GM10266 (cell line): ENCODE results near the gene SPIN3.
"Not testable (repeated sequence)": the region's sequence is repeated elsewhere in the genome, so short reads cannot be mapped to it uniquely, and the experiment has no call there.

Source experiments
- DNase-seq: peaks from one replicate; pipeline ENCODE4 v3.0.0; 2012; ENCODE audit errors: extremely low spot score
- TF ChIP-seq, protein P1 (sequence below): IDR thresholded peaks from 2 replicates; pipeline ENCODE4 v1.5.1; 2012; ENCODE audit warnings: mild to moderate bottlenecking, low read depth; ENCODE audit not compliant: control insufficient read depth, insufficient read depth; ENCODE audit errors: missing control alignments

SPIN3 gene

DNA sequence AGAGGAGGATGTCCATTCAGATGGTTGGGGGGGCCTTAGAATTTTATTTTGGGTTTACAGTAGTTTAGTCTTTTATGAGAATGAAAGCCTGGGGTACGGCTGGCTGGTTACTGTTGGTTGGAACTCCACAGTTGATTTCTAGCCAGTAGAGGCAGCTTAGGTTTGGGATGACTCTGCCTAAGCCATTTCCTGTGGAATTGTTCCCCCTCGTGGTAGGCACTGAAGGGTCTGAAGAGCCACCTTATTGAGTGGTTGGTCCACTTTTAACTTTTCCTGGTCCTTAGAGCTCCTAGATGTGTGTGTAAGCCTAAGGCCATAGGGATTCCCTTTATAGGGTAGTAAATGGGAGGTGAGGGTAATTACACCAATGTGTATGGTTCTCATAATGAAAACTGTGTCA lies 19.7 kb downstream of the SPIN3 start:
- no peak for DNase-seq
- TF ChIP-seq, protein P1, sequence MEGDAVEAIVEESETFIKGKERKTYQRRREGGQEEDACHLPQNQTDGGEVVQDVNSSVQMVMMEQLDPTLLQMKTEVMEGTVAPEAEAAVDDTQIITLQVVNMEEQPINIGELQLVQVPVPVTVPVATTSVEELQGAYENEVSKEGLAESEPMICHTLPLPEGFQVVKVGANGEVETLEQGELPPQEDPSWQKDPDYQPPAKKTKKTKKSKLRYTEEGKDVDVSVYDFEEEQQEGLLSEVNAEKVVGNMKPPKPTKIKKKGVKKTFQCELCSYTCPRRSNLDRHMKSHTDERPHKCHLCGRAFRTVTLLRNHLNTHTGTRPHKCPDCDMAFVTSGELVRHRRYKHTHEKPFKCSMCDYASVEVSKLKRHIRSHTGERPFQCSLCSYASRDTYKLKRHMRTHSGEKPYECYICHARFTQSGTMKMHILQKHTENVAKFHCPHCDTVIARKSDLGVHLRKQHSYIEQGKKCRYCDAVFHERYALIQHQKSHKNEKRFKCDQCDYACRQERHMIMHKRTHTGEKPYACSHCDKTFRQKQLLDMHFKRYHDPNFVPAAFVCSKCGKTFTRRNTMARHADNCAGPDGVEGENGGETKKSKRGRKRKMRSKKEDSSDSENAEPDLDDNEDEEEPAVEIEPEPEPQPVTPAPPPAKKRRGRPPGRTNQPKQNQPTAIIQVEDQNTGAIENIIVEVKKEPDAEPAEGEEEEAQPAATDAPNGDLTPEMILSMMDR: no peak

DNA sequence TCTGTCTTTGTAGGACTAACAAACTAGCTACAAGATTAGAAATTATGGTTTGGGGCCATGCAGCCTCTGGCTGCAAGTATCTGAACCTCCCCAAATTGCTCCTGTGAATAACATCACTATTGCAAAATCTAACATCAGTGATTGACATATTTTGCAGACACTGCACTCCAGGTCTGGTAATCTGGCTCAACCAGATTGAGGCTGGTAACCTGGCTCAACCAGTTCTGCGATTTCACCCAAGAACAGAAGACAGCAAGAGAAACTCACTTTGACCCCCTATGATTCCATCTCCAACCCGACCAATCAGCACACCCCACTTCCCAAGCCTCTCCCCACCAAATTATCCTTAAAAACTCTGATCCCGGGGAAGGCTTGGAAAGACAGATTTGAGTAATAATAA lies 20.9 kb downstream of the SPIN3 start:
- no peak for DNase-seq
- TF ChIP-seq, protein P1: no peak

DNA sequence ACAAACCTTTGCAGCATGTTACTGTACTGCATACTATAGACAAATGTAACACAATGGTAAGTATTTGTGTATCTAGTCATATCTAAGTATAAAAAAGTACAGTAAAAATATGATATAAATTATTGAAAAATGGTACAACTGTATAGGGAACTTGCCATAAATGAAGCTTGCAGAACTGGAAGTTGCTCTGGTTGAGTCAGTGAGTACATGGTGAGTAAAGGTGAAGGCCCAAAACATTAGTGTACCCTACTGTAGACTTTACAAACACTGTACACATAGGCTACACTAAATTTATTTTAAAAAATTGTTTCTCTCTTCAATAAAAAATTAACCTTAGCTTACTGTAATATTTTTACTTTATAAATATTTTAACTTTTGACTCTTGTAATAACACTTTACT lies 25.8 kb downstream of the SPIN3 start:
- TF ChIP-seq, protein P1: no peak

DNA sequence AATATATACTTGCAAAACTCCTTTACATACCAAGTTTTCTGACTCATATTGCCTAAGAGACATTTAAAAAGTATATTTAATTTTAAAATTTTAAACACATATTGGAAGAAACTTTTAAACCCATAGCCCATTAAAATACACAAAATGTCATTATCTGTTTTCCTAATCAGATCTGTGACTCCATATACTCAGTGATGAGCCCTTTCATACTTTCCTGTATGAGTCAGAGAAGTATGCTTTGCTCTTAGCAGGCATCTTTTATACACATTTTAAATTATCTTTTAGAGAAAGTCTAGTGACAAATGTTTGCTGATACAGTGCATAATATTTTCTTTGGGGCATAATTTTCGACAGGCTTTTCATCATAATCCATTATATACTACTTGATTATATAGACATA lies 26.4 kb downstream of the SPIN3 start:
- DNase-seq: no peak
- TF ChIP-seq, protein P1: no peak

More for the DNA sequence above, 25.8 kb downstream of the SPIN3 start:
- DNase-seq: no peak

DNA sequence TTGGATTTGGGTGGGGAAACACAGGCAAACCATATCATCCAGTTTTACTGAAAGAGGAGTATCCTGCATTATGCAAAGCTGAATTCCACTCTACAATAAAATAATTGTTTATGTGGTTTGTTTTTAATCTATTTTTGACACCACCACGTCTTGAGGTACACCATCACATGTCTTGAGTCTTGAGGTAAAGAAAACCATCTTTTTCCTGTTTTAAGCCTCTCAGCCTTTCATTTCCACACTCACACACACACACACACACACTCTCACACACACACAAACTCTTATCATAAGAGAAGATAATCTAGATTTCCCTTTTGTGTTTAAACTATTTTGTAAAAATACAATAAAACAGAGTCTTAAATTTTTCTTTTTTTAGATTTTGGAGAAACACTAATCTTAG lies 32.0 kb downstream of the SPIN3 start:
- TF ChIP-seq, protein P1: no peak
- DNase-seq: no peak

DNA sequence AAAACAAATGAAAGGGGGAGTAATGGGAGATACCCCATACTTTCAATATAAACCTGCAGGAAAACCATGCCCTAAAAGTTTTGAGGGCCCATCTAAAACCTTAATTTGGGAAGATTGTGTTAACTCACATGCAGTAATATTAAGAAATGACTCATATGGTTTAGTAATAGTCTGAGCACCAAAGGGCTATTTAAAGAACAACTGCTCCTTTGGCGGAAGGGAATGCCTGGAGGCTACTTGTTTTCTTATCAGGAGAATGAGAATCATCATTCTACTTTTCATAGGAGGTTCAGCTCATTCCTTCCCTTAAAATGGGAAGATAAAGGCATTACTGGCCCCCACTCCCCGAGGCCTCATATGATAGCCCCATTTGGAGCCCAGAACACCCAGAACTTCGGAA lies 47.6 kb downstream of the SPIN3 start:
- TF ChIP-seq, protein P1: no peak

DNA sequence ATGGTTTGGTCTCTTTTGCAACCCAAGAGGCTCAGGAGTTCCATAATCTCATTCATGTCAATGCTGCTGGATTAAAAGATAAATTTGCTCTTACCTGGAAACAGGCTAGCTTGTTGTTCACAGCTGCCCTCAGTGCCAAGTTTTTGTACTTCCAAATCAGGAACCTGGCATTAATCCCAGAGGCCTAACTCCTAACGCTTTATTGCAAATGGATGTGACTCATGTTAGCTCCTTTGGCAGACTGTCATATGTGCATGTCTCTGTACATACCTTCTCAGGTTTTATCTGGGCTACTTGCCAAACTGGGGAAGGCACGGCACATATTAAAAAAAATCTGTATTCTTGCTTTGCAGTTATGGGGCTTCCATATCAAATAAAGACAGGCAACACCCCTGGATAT lies 49.1 kb downstream of the SPIN3 start:
- not testable (repeated sequence) for DNase-seq

More for the DNA sequence above, 47.6 kb downstream of the SPIN3 start:
- no peak for DNase-seq

DNA sequence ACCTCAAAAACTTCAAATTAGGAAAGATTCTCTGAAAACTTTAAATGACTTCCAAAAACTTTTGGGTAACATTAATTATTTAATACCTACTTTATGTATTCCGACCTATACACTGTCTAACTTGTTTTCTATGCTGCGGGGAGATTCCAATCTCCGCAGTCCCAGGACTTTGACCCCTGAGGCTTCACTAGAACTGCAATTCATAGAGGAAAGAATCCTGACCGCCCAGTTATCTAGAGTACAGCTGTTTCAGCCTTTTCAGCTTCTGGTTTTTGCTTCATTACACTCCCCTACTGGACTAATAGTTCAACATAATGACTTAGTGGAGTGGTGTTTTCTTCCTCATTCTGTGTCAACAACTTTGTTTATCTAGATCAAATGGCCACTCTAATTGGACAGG lies 50.1 kb downstream of the SPIN3 start:
- DNase-seq: not testable (repeated sequence)

DNA sequence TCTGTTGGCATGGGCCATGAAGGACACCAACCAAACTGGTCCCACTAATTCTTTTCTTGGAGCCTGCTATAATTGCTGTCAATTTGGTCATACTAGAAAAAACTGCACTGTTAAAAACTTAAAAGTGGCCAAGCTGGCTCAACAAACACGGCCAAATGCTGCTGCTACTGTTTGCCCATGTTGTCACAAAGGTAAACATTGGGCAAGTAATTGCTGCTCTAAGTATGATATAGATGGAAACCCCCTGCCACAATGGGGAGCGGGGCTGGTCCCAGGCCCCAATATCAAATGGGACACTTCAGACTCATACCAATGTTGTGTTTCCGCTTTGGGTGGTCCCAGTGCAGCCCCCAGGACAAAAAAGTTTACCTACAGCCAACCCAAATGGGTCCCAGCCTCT lies 52.1 kb downstream of the SPIN3 start:
- TF ChIP-seq, protein P1: no peak
- no peak for DNase-seq
